B cell (primary cell): ENCODE results near the gene ZDHHC22. TPM values are rescaled to one million over a fixed set of nuclear protein-coding genes. Genes with fewer than 3 reads are reported as not detected.

Experiments used
- ATAC-seq: fragments of 200-7000 bp; cut with Tn5 transposase; one replicate; pipeline ENCODE4 v1.10.0; 2021; ENCODE audit warnings: low read depth, mild to moderate bottlenecking, moderate number of reproducible peaks, moderate library complexity
- CTCF ChIA-PET: fragments of 350-600 bp; sonication (Branson Sonifier 250); formaldehyde crosslinking; loops from one replicate; lab custom pipeline; 2021; ENCODE audit warnings: antibody characterized with exemption, inconsistent platforms; lab: Charles Lee
- POLR2A ChIA-PET: fragments of 350-600 bp; sonication (Branson Sonifier 250); formaldehyde crosslinking; loops from one replicate; lab custom pipeline; 2021; ENCODE audit warnings: antibody characterized with exemption; lab: Charles Lee
- DNase-seq: peaks from one replicate; pipeline ENCODE4 v3.0.0; 2013
- H2AFZ ChIP-seq: 2 replicates; pipeline ENCODE4 v1.6.1; 2012; ENCODE audit warnings: mild to moderate bottlenecking, low read depth, low read length; ENCODE audit not compliant: insufficient read depth, poor library complexity, severe bottlenecking
- H3K27ac ChIP-seq, 2 donors: 1 replicate in 1 of 2; 2 replicates in 1 of 2; pipeline ENCODE4 v1.5.1; 2012 to 2013; ENCODE audit warnings: low read length in 2 of 2, mild to moderate bottlenecking in 2 of 2, moderate library complexity in 1 of 2
- H3K27me3 ChIP-seq, 4 experiments: fragments of 200-600 bp in 1 of 4; sonication (generic) in 1 of 4; replicated peaks in 1 of 4; 1 replicate in 2 of 4; 2 replicates in 2 of 4; pipeline versions ENCODE4 v1.6.1 to v1.7.0; 2013 to 2016; ENCODE audit warnings: low read length in 3 of 4, mild to moderate bottlenecking in 2 of 4, mixed read lengths in 1 of 4, moderate library complexity in 1 of 4; ENCODE audit not compliant: insufficient read depth in 4 of 4, control insufficient read depth in 3 of 4; ENCODE audit errors: control extremely low read depth in 1 of 4
- H3K36me3 ChIP-seq, 2 experiments: replicated peaks in 1 of 2; 1 replicate in 1 of 2; 2 replicates in 1 of 2; pipeline versions ENCODE4 v1.6.1 to v1.7.1; 2013; ENCODE audit warnings: low read length in 1 of 2; ENCODE audit not compliant: insufficient read depth in 2 of 2, control insufficient read depth in 1 of 2; ENCODE audit errors: control extremely low read depth in 1 of 2, extremely low read depth in 1 of 2
- H3K4me1 ChIP-seq, 2 donors: fragments of 200-600 bp in 1 of 2; sonication (generic) in 1 of 2; 1 replicate in 1 of 2; 2 replicates in 1 of 2; pipeline versions ENCODE4 v1.5.1 to v1.6.1; 2013 to 2017; ENCODE audit warnings: low read length in 2 of 2; ENCODE audit not compliant: control insufficient read depth in 2 of 2, insufficient read depth in 2 of 2
- H3K4me2 ChIP-seq: replicated peaks from 2 replicates; pipeline ENCODE3; 2012; ENCODE audit warnings: mild to moderate bottlenecking, low read depth, low read length; ENCODE audit not compliant: poor library complexity, severe bottlenecking
- H3K4me3 ChIP-seq, 5 experiments: fragments of 200-600 bp in 1 of 5; sonication (generic) in 1 of 5; 1 replicate in 3 of 5; 2 replicates in 2 of 5; pipeline versions ENCODE4 v1.5.1 to v1.7.0; 2011 to 2016; ENCODE audit warnings: low read length in 4 of 5, mild to moderate bottlenecking in 4 of 5, low read depth in 2 of 5, control low read depth in 1 of 5, moderate library complexity in 1 of 5; ENCODE audit not compliant: insufficient read depth in 1 of 5; ENCODE audit errors: control extremely low read depth in 1 of 5, extremely low read depth in 1 of 5
- H3K79me2 ChIP-seq: fragments of 200-600 bp; sonication (generic); one replicate; pipeline ENCODE4 v1.6.0; 2016; ENCODE audit warnings: low read length; ENCODE audit not compliant: control insufficient read depth, insufficient read depth
- H3K9ac ChIP-seq: fragments of 200-600 bp; sonication (generic); 2 replicates; pipeline ENCODE4 v1.6.1; 2017; ENCODE audit warnings: mild to moderate bottlenecking, low read length, moderate library complexity
- H3K9me3 ChIP-seq, 3 donors: one replicate each; pipeline versions ENCODE4 v1.6.1 to v1.7.1; 2013; ENCODE audit warnings: low read length in 2 of 3; ENCODE audit not compliant: control insufficient read depth in 2 of 3, insufficient read depth in 1 of 3; ENCODE audit errors: control extremely low read depth in 1 of 3
- H4K20me1 ChIP-seq: 2 replicates; pipeline ENCODE4 v1.6.0; 2012; ENCODE audit warnings: mild to moderate bottlenecking, low read length; ENCODE audit not compliant: insufficient read depth, control insufficient read depth, poor library complexity, severe bottlenecking
- H3K27ac Mint-ChIP-seq: one replicate; pipeline ENCODE4 v1.8.0; 2021; ENCODE audit warnings: mixed read lengths
- H3K27me3 Mint-ChIP-seq: one replicate; pipeline ENCODE4 v1.8.0; 2021; ENCODE audit warnings: mixed read lengths
- H3K4me1 Mint-ChIP-seq: one replicate; pipeline ENCODE4 v1.8.0; 2021; ENCODE audit warnings: mixed read lengths
- H3K4me3 Mint-ChIP-seq: one replicate; pipeline ENCODE4 v1.8.0; 2021; ENCODE audit warnings: mixed read lengths
- H3K9me3 Mint-ChIP-seq: one replicate; pipeline ENCODE4 v1.8.0; 2022; ENCODE audit warnings: mixed read lengths; ENCODE audit not compliant: insufficient read depth
- EZH2 ChIP-seq: IDR thresholded peaks from 2 replicates; pipeline ENCODE4 v1.6.1; 2012; ENCODE audit warnings: borderline replicate concordance, low read depth, mild to moderate bottlenecking, moderate library complexity, low read length; ENCODE audit not compliant: insufficient read depth, poor library complexity, severe bottlenecking
- WGBS: methylation state at CpG from one replicate; pipeline ENCODE4 v1.1.5; 2013; ENCODE audit warnings: missing lambda C conversion rate; ENCODE audit not compliant: insufficient coverage; 5-methylcytosine and 5-hydroxymethylcytosine counted together
- intact Hi-C: fragments of 100-400 bp; cut with micrococcal nuclease; formaldehyde crosslinking; loops from one replicate; pipeline ENCODE4 v1.10.0; 2022
- polyA plus RNA-seq: library from polyadenylated mRNA; depleted of rRNA; stranded (reverse); fragments of >200 nt; gene quantifications from 2 replicates; pipeline ENCODE4 v1.2.3, GENCODE V29; 2012
- total RNA-seq, 2 donors: library from RNA; stranded (reverse); fragments of 120-200 nt in 1 of 2; gene quantifications; 1 replicate in 1 of 2; 2 replicates in 1 of 2; pipeline versions ENCODE4 v1.2.3 to v1.2.4, GENCODE V29; 2013 to 2022
- TF ChIP-seq, protein P1 (sequence below): fragments of 200-600 bp; IDR thresholded peaks from one replicate; pipeline ENCODE4 v1.8.0; 2022; ENCODE audit warnings: antibody characterized with exemption, mild to moderate bottlenecking

The ZDHHC22 gene
- total and polyA plus RNA-seq, 2 donors (not counting 1 experiment from before 2014, with no cell fraction given): not detected

- no peak for ATAC-seq
Observed at GRCh38 chr14:77131206-77131605, 10.4 kb downstream of the ZDHHC22 start.

GRCh38 chr14:77130386-77130785 is 11.2 kb downstream of the ZDHHC22 start:
- Mint-ChIP-seq H3K4me3 (no peak overlapping the region), H3K9me3 (no peaks in the 10 kb centered on the region), H3K27me3 (peaks cover 61% of the 10 kb centered on the region), H3K27ac (no peak overlapping the region), H3K4me1 (peaks cover 9% of the 10 kb centered on the region)
- Histone ChIP-seq H3K9me3 (peaks cover 0 to 9% (median 0%) of the 10 kb centered on the region in 3 donors), H3K27ac (no peak overlapping the region), H2AFZ (no peak overlapping the region), H3K27me3 (peaks cover 0 to 72% (median 31%) of the 10 kb centered on the region in 4 experiments), H3K9ac (no peak overlapping the region), H3K79me2 (no peaks in the 10 kb centered on the region), H3K4me3 (no peak overlapping the region), H3K4me2 (no peak overlapping the region), H3K36me3 (no peaks in the 10 kb centered on the region), H3K4me1 (peaks cover 9 to 12% of the 10 kb centered on the region in 2 donors), H4K20me1 (no peaks in the 10 kb centered on the region)
- POLR2A ChIA-PET: no interaction called here
- TF ChIP-seq EZH2: no peak
- TF ChIP-seq, protein P1, sequence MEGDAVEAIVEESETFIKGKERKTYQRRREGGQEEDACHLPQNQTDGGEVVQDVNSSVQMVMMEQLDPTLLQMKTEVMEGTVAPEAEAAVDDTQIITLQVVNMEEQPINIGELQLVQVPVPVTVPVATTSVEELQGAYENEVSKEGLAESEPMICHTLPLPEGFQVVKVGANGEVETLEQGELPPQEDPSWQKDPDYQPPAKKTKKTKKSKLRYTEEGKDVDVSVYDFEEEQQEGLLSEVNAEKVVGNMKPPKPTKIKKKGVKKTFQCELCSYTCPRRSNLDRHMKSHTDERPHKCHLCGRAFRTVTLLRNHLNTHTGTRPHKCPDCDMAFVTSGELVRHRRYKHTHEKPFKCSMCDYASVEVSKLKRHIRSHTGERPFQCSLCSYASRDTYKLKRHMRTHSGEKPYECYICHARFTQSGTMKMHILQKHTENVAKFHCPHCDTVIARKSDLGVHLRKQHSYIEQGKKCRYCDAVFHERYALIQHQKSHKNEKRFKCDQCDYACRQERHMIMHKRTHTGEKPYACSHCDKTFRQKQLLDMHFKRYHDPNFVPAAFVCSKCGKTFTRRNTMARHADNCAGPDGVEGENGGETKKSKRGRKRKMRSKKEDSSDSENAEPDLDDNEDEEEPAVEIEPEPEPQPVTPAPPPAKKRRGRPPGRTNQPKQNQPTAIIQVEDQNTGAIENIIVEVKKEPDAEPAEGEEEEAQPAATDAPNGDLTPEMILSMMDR: no peak
- intact Hi-C loops: no loop called here
- no peak for ATAC-seq
- CTCF ChIA-PET: interaction anchor here (26.3 kb wide), 1 partner anchor 27 kb away, joined by 757 read pairs; the partner anchor contains the start of gene CIPC
- no peak for DNase-seq
- 100% methylated on average over 1 of the region's 3 CpGs for WGBS

More at GRCh38 chr14:77131206-77131605, 10.4 kb downstream of the ZDHHC22 start:
- H4K20me1 ChIP-seq: no peaks in the 10 kb centered on the region
- Mint-ChIP-seq H3K4me3 (no peak overlapping the region), H3K27ac (no peak overlapping the region), H3K9me3 (no peaks in the 10 kb centered on the region), H3K4me1 (peaks cover 2% of the 10 kb centered on the region), H3K27me3 (peaks cover 66% of the 10 kb centered on the region)
- ChIA-PET POLR2A (no interaction called here), CTCF (interaction anchor here (0.6 to 26.3 kb wide), 2 partner anchors 28 to 170 kb away, joined by 4 to 757 read pairs; partner anchors contain the start of gene CIPC)
- H3K27ac ChIP-seq: no peak overlapping the region
- no peak overlapping the region for H3K4me2 ChIP-seq
- peaks cover 5 to 7% of the 10 kb centered on the region in 2 donors for H3K4me1 ChIP-seq
- TF ChIP-seq EZH2: no peak
- TF ChIP-seq, protein P1: no peak
- H3K9me3 ChIP-seq: peaks cover 0 to 12% (median 0%) of the 10 kb centered on the region in 3 donors
- no peak overlapping the region for H3K9ac ChIP-seq
- no peak overlapping the region for H3K4me3 ChIP-seq
- H3K79me2 ChIP-seq: no peaks in the 10 kb centered on the region
- no peak overlapping the region for H2AFZ ChIP-seq
- 68% methylated on average over 2 of the region's 2 CpGs for WGBS
- H3K36me3 ChIP-seq: no peaks in the 10 kb centered on the region
- peaks cover 0 to 73% (median 35%) of the 10 kb centered on the region in 4 experiments for H3K27me3 ChIP-seq
- no peak for DNase-seq
- intact Hi-C loops: no loop called here
